ENCODE data around the gene FAM236D. TPM values are rescaled to one million over a fixed set of nuclear protein-coding genes. Genes with fewer than 3 reads are reported as not detected.
"Not testable (repeated sequence)": the region's sequence is repeated elsewhere in the genome, so short reads cannot be mapped to it uniquely, and the experiment has no call there.

FAM236D gene
- total and polyA plus RNA-seq, 2 donors (not counting 3 experiments of a cell fraction or from before 2014, with no cell fraction given): not detected

GRCh38 chrX:72778146-72778545 lies 29.9 kb downstream of the FAM236D start:
- H3K27ac ChIP-seq (ENCODE audit: insufficient read depth, low read depth, low read length); H3K4me2 ChIP-seq (ENCODE audit: insufficient read depth, low read length); H3K9me1 ChIP-seq (replicated peaks; ENCODE audit: control insufficient read depth, extremely low read depth, insufficient read depth, low read length); H4K20me1 ChIP-seq (replicated peaks; ENCODE audit: control insufficient read depth, extremely low read depth, insufficient read depth, low read length); dilution Hi-C loops (cut with MboI; ENCODE audit: extremely low pct_ligation_motif_present, low sequenced_read_pairs); H3K27me3 ChIP-seq (ENCODE audit: control insufficient read depth in 2 of 2, insufficient read depth in 2 of 2, low read length in 2 of 2); H3K4me3 ChIP-seq (replicated peaks in 1 of 3; ENCODE audit: insufficient read depth in 1 of 3, low read depth in 1 of 3, low read length in 3 of 3); H2AFZ ChIP-seq (ENCODE audit: low read depth, low read length); H3K36me3 ChIP-seq (ENCODE audit: control insufficient read depth in 2 of 2, extremely low read depth in 1 of 2, insufficient read depth in 2 of 2, low read length in 2 of 2); DNase-seq (ENCODE audit: low read depth, low spot score); POLR2A ChIA-PET; BruUV-seq (replicated peaks); H3K9me3 ChIP-seq (replicated peaks; ENCODE audit: control insufficient read depth, insufficient read depth, low read length); H3K79me2 ChIP-seq (ENCODE audit: control insufficient read depth, insufficient read depth, low read length); intact Hi-C loops (cut with micrococcal nuclease); CTCF ChIA-PET; H3K9ac ChIP-seq (replicated peaks; ENCODE audit: extremely low read depth, insufficient read depth, low read length); H3K4me1 ChIP-seq (ENCODE audit: control insufficient read depth, extremely low read depth, insufficient read depth, low read length): not testable (repeated sequence)
- peak; percentile 38 for FAIRE-seq

GRCh38 chrX:72777467-72777790 lies 30.6 kb downstream of the FAM236D start:
- dilution Hi-C loops (cut with MboI; ENCODE audit: extremely low pct_ligation_motif_present, low sequenced_read_pairs); FAIRE-seq; CTCF ChIA-PET: not testable (repeated sequence)

GRCh38 chrX:72776653-72777466 lies 31.1 kb downstream of the FAM236D start, which contains the start of gene DMRTC1B:
DMRTC1B (plus strand) TSS chrX:72776890; CDS start chrX:72845136, 68,246 bp downstream.
- H3K4me2 ChIP-seq (ENCODE audit: insufficient read depth, low read length); H3K4me1 ChIP-seq (ENCODE audit: control insufficient read depth, extremely low read depth, insufficient read depth, low read length); intact Hi-C loops (cut with micrococcal nuclease); dilution Hi-C loops (cut with MboI; ENCODE audit: extremely low pct_ligation_motif_present, low sequenced_read_pairs); H3K27me3 ChIP-seq (ENCODE audit: control insufficient read depth in 2 of 2, insufficient read depth in 2 of 2, low read length in 2 of 2); H4K20me1 ChIP-seq (replicated peaks; ENCODE audit: control insufficient read depth, extremely low read depth, insufficient read depth, low read length); POLR2A ChIA-PET; H3K9me1 ChIP-seq (replicated peaks; ENCODE audit: control insufficient read depth, extremely low read depth, insufficient read depth, low read length); H2AFZ ChIP-seq (ENCODE audit: low read depth, low read length); CTCF ChIA-PET; DNase-seq (ENCODE audit: low read depth, low spot score); H3K36me3 ChIP-seq (ENCODE audit: control insufficient read depth in 2 of 2, extremely low read depth in 1 of 2, insufficient read depth in 2 of 2, low read length in 2 of 2); H3K9ac ChIP-seq (replicated peaks; ENCODE audit: extremely low read depth, insufficient read depth, low read length); H3K27ac ChIP-seq (ENCODE audit: insufficient read depth, low read depth, low read length); H3K9me3 ChIP-seq (replicated peaks; ENCODE audit: control insufficient read depth, insufficient read depth, low read length); BruUV-seq (replicated peaks); H3K79me2 ChIP-seq (ENCODE audit: control insufficient read depth, insufficient read depth, low read length); H3K4me3 ChIP-seq (replicated peaks in 1 of 3; ENCODE audit: insufficient read depth in 1 of 3, low read depth in 1 of 3, low read length in 3 of 3): not testable (repeated sequence)
- peak; percentile 77 for FAIRE-seq

More at GRCh38 chrX:72777467-72777790, 30.6 kb downstream of the FAM236D start:
- POLR2A ChIA-PET; intact Hi-C loops (cut with micrococcal nuclease); DNase-seq (ENCODE audit: low read depth, low spot score); H2AFZ ChIP-seq (ENCODE audit: low read depth, low read length); H3K4me2 ChIP-seq (ENCODE audit: insufficient read depth, low read length); H3K27ac ChIP-seq (ENCODE audit: insufficient read depth, low read depth, low read length); H3K79me2 ChIP-seq (ENCODE audit: control insufficient read depth, insufficient read depth, low read length); H3K4me1 ChIP-seq (ENCODE audit: control insufficient read depth, extremely low read depth, insufficient read depth, low read length); H3K9me3 ChIP-seq (replicated peaks; ENCODE audit: control insufficient read depth, insufficient read depth, low read length); H3K27me3 ChIP-seq (ENCODE audit: control insufficient read depth in 2 of 2, insufficient read depth in 2 of 2, low read length in 2 of 2); H3K4me3 ChIP-seq (replicated peaks in 1 of 3; ENCODE audit: insufficient read depth in 1 of 3, low read depth in 1 of 3, low read length in 3 of 3); H3K9ac ChIP-seq (replicated peaks; ENCODE audit: extremely low read depth, insufficient read depth, low read length); H3K36me3 ChIP-seq (ENCODE audit: control insufficient read depth in 2 of 2, extremely low read depth in 1 of 2, insufficient read depth in 2 of 2, low read length in 2 of 2); H4K20me1 ChIP-seq (replicated peaks; ENCODE audit: control insufficient read depth, extremely low read depth, insufficient read depth, low read length); H3K9me1 ChIP-seq (replicated peaks; ENCODE audit: control insufficient read depth, extremely low read depth, insufficient read depth, low read length); BruUV-seq (replicated peaks): not testable (repeated sequence)

GRCh38 chrX:72760454-72760853 lies 47.6 kb downstream of the FAM236D start:
- BruUV-seq (replicated peaks); H3K9ac ChIP-seq (replicated peaks; ENCODE audit: extremely low read depth, insufficient read depth, low read length); DNase-seq (ENCODE audit: low read depth, low spot score); FAIRE-seq; H3K36me3 ChIP-seq (ENCODE audit: control insufficient read depth in 2 of 2, extremely low read depth in 1 of 2, insufficient read depth in 2 of 2, low read length in 2 of 2); H4K20me1 ChIP-seq (replicated peaks; ENCODE audit: control insufficient read depth, extremely low read depth, insufficient read depth, low read length); POLR2A ChIA-PET; H3K4me3 ChIP-seq (replicated peaks in 1 of 3; ENCODE audit: insufficient read depth in 1 of 3, low read depth in 1 of 3, low read length in 3 of 3); H3K9me3 ChIP-seq (replicated peaks; ENCODE audit: control insufficient read depth, insufficient read depth, low read length); H3K27ac ChIP-seq (ENCODE audit: insufficient read depth, low read depth, low read length); H3K4me2 ChIP-seq (ENCODE audit: insufficient read depth, low read length); H2AFZ ChIP-seq (ENCODE audit: low read depth, low read length); CTCF ChIA-PET; H3K79me2 ChIP-seq (ENCODE audit: control insufficient read depth, insufficient read depth, low read length); H3K27me3 ChIP-seq (ENCODE audit: control insufficient read depth in 2 of 2, insufficient read depth in 2 of 2, low read length in 2 of 2); intact Hi-C loops (cut with micrococcal nuclease); dilution Hi-C loops (cut with MboI; ENCODE audit: extremely low pct_ligation_motif_present, low sequenced_read_pairs); H3K4me1 ChIP-seq (ENCODE audit: control insufficient read depth, extremely low read depth, insufficient read depth, low read length); H3K9me1 ChIP-seq (replicated peaks; ENCODE audit: control insufficient read depth, extremely low read depth, insufficient read depth, low read length): not testable (repeated sequence)
